Central memory CD8-positive, alpha-beta T cell (primary cell): Measurements from ENCODE around the gene CPZ.
A peak's percentile ranks its signal among the peaks of the same experiment; 100 is the strongest.
"Not testable (repeated sequence)": the region's sequence is repeated elsewhere in the genome, so short reads cannot be mapped to it uniquely, and the experiment has no call there.

Experiments used
- ATAC-seq: fragments of 150-1000 bp; cut with Tn5 transposase; replicated peaks from 2 replicates; pipeline ENCODE4 v1.10.0; 2022; ENCODE audit warnings: mild to moderate bottlenecking, moderate FRiP score, moderate number of reproducible peaks; ENCODE audit not compliant: poor library complexity, severe bottlenecking; ENCODE audit errors: extremely low read depth
- DNase-seq, 2 donors: peaks; one replicate each; pipeline ENCODE4 v3.0.0; 2021; ENCODE audit warnings: low spot score in 2 of 2
- H3K27ac Mint-ChIP-seq: one replicate; pipeline ENCODE4 v1.8.0; 2022; ENCODE audit warnings: low read depth, mild to moderate bottlenecking, moderate library complexity, mixed read lengths
- H3K27me3 Mint-ChIP-seq: one replicate; pipeline ENCODE4 v1.8.0; 2022; ENCODE audit warnings: mixed read lengths
- H3K36me3 Mint-ChIP-seq: one replicate; pipeline ENCODE4 v1.8.0; 2022; ENCODE audit warnings: mild to moderate bottlenecking, moderate library complexity, mixed read lengths; ENCODE audit not compliant: insufficient read depth
- H3K4me1 Mint-ChIP-seq: one replicate; pipeline ENCODE4 v1.8.0; 2022; ENCODE audit warnings: mixed read lengths
- H3K4me3 Mint-ChIP-seq: one replicate; pipeline ENCODE4 v1.8.0; 2022; ENCODE audit warnings: mild to moderate bottlenecking, moderate library complexity, mixed read lengths
- H3K9me3 Mint-ChIP-seq: one replicate; pipeline ENCODE4 v1.8.0; 2022; ENCODE audit warnings: mixed read lengths

CPZ gene

GRCh38 chr4:8559524-8560264 is 32.9 kb upstream of the CPZ start:
- Mint-ChIP-seq H3K4me1 (no peaks in the 10 kb centered on the region), H3K4me3 (no peak overlapping the region), H3K36me3 (no peaks in the 10 kb centered on the region), H3K9me3 (no peaks in the 10 kb centered on the region), H3K27ac (no peak overlapping the region), H3K27me3 (peaks cover 9% of the 10 kb centered on the region)
- DNase-seq: no peak
- ATAC-seq: no peak

DNA sequence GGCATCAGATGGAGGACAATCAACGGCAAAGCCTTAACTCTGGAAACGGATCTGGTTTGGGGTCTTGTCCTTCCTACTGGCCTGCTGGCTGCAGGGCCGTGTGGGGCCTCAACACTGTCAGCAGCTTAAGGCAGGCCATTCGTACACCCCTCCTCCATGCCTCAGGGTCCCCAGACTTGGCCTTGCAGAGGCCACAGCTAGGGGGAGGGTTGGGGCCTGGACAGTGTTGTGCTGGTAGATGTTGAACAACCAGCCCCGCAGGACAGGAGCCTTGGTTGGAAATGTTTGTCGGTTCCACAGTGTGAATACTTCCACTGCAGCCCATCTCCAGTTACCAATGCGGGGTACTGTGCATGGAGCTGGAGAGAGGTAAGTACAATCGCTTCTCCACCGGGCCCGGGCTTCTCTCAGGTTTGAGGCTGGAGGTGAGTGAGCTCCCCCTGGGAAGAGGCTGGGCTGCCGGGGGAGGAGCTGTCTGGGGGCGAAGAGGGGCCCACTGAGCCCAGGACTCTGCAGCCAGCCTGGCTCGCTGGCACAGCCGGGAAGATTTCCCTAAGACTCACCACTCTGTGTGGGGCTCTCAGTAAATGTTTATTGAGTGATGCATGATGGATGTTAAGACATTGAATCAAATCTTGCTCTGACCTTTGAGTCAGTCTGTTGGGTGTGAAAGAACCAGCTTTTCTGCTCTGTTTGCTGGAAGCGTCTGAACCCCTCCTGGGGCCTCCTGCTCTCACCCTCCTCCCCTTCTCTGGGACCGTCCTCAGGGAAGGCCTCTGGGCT is 32.1 kb upstream of the CPZ start:
- Mint-ChIP-seq H3K27ac (no peak overlapping the region), H3K9me3 (no peaks in the 10 kb centered on the region), H3K4me3 (no peak overlapping the region), H3K27me3 (peaks cover 9% of the 10 kb centered on the region), H3K4me1 (no peaks in the 10 kb centered on the region), H3K36me3 (no peaks in the 10 kb centered on the region)
- DNase-seq: no peak
- ATAC-seq: no peak

GRCh38 chr4:8564595-8564994 is 28.0 kb upstream of the CPZ start:
- H3K4me1 Mint-ChIP-seq: no peaks in the 10 kb centered on the region
- H3K9me3 Mint-ChIP-seq: no peaks in the 10 kb centered on the region
- no peak overlapping the region for H3K4me3 Mint-ChIP-seq
- no peak for ATAC-seq
- no peak overlapping the region for H3K27ac Mint-ChIP-seq
- no peaks in the 10 kb centered on the region for H3K36me3 Mint-ChIP-seq
- no peak for DNase-seq
- no peaks in the 10 kb centered on the region for H3K27me3 Mint-ChIP-seq

GRCh38 chr4:8568068-8568668 is 24.4 kb upstream of the CPZ start:
- H3K9me3 Mint-ChIP-seq: no peaks in the 10 kb centered on the region
- H3K4me1 Mint-ChIP-seq: no peaks in the 10 kb centered on the region
- no peaks in the 10 kb centered on the region for H3K36me3 Mint-ChIP-seq
- ATAC-seq (no peak), DNase-seq (no peak)
- H3K27ac Mint-ChIP-seq: no peak overlapping the region
- H3K27me3 Mint-ChIP-seq: no peaks in the 10 kb centered on the region
- H3K4me3 Mint-ChIP-seq: no peak overlapping the region

- DNase-seq (no peak), ATAC-seq (no peak)
- H3K27me3 Mint-ChIP-seq: peaks cover 2% of the 10 kb centered on the region
- H3K4me1 Mint-ChIP-seq: no peaks in the 10 kb centered on the region
- H3K27ac Mint-ChIP-seq: no peak overlapping the region
- H3K36me3 Mint-ChIP-seq: no peaks in the 10 kb centered on the region
- H3K4me3 Mint-ChIP-seq: no peak overlapping the region
- H3K9me3 Mint-ChIP-seq: no peaks in the 10 kb centered on the region
Measured at GRCh38 chr4:8570201-8570600, 22.4 kb upstream of the CPZ start.

GRCh38 chr4:8571702-8572685 is 20.6 kb upstream of the CPZ start:
- H3K36me3 Mint-ChIP-seq: no peaks in the 10 kb centered on the region
- no peaks in the 10 kb centered on the region for H3K9me3 Mint-ChIP-seq
- ATAC-seq (no peak), DNase-seq (no peak)
- no peak overlapping the region for H3K27ac Mint-ChIP-seq
- H3K27me3 Mint-ChIP-seq: peaks cover 20% of the 10 kb centered on the region
- H3K4me3 Mint-ChIP-seq: no peak overlapping the region
- H3K4me1 Mint-ChIP-seq: no peaks in the 10 kb centered on the region

DNA sequence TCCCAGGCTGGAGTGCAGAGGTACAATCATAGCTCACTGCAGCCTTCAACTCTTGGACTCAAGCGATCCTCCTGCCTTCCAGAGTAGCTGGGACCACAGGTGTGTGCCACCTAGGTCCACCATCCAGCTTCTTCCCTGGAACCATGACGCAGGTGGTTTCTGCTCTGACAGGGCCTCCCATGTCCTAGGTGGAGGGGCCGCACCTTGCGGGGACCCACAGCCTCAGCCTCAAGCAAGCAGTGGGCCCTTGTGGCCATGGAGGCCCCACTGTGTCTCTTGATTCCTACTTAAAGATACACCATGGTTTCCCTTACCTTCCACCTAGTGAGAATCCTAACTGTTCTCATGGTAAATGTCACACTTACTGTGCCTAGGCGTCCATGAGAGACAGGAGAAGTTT is 19.3 kb upstream of the CPZ start:
- no peak overlapping the region for H3K27ac Mint-ChIP-seq
- no peaks in the 10 kb centered on the region for H3K36me3 Mint-ChIP-seq
- H3K4me3 Mint-ChIP-seq: no peak overlapping the region
- H3K9me3 Mint-ChIP-seq: no peaks in the 10 kb centered on the region
- no peaks in the 10 kb centered on the region for H3K4me1 Mint-ChIP-seq
- DNase-seq (no peak), ATAC-seq (no peak)
- H3K27me3 Mint-ChIP-seq: peaks cover 32% of the 10 kb centered on the region

GRCh38 chr4:8574796-8575370 is 17.7 kb upstream of the CPZ start:
- no peak for ATAC-seq

GRCh38 chr4:8575457-8575856 is 17.1 kb upstream of the CPZ start:
- H3K4me1 Mint-ChIP-seq: no peaks in the 10 kb centered on the region
- no peak overlapping the region for H3K4me3 Mint-ChIP-seq
- no peaks in the 10 kb centered on the region for H3K9me3 Mint-ChIP-seq
- no peak for ATAC-seq
- DNase-seq: no peak
- H3K36me3 Mint-ChIP-seq: no peaks in the 10 kb centered on the region
- peak overlapping the region; percentile 17 for H3K27ac Mint-ChIP-seq
- H3K27me3 Mint-ChIP-seq: peaks cover 43% of the 10 kb centered on the region

More at GRCh38 chr4:8574796-8575370, 17.7 kb upstream of the CPZ start:
- DNase-seq: no peak
- Mint-ChIP-seq H3K9me3 (no peaks in the 10 kb centered on the region), H3K27me3 (peaks cover 43% of the 10 kb centered on the region), H3K4me3 (no peak overlapping the region), H3K27ac (no peak overlapping the region), H3K4me1 (no peaks in the 10 kb centered on the region), H3K36me3 (no peaks in the 10 kb centered on the region)

- not testable (repeated sequence) for H3K4me3 Mint-ChIP-seq, H3K36me3 Mint-ChIP-seq, H3K9me3 Mint-ChIP-seq, ATAC-seq, DNase-seq, H3K4me1 Mint-ChIP-seq, H3K27ac Mint-ChIP-seq
- peaks cover 43% of the 10 kb centered on the region for H3K27me3 Mint-ChIP-seq
Measured at GRCh38 chr4:8576591-8576990, 16.0 kb upstream of the CPZ start.

GRCh38 chr4:8577046-8577445 is 15.5 kb upstream of the CPZ start:
- H3K4me3 Mint-ChIP-seq: no peak overlapping the region
- ATAC-seq (no peak), DNase-seq (no peak)
- no peaks in the 10 kb centered on the region for H3K36me3 Mint-ChIP-seq
- no peaks in the 10 kb centered on the region for H3K9me3 Mint-ChIP-seq
- no peak overlapping the region for H3K27ac Mint-ChIP-seq
- H3K27me3 Mint-ChIP-seq: peaks cover 45% of the 10 kb centered on the region
- no peaks in the 10 kb centered on the region for H3K4me1 Mint-ChIP-seq

DNA sequence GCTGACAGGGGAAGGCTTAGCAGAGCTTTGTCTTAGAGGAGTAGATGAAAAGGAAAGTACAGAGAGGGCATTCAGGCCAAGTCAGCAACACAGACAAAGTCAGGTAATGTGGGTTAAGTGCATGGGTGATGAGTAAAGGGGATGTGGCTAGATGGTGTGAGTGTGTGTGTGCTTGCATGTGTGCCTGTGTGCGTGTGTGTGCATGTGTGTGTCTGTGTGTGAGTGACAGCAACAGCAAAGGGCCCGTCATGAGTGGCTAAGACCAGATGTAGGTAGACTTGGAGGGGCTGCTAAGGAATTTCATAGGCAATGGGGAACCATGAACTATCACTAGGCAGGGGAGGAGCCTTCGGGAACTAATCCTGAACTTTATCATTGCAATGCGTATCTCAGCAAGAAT is 14.6 kb upstream of the CPZ start:
- Mint-ChIP-seq H3K27me3 (peaks cover 55% of the 10 kb centered on the region), H3K36me3 (no peaks in the 10 kb centered on the region), H3K4me1 (no peaks in the 10 kb centered on the region), H3K4me3 (no peak overlapping the region), H3K9me3 (no peaks in the 10 kb centered on the region), H3K27ac (no peak overlapping the region)
- DNase-seq (no peak), ATAC-seq (no peak)
